GM23338 (cell line): Measurements from ENCODE around the gene JAZF1. TPM values are rescaled to one million over a fixed set of nuclear protein-coding genes. Genes with fewer than 3 reads are reported as not detected.

Experiments used
- ATAC-seq: fragments of 200-7000 bp; cut with Tn5 transposase; 3 replicates; pipeline ENCODE4 v1.9.1; 2020
- DNase-seq: peaks from one replicate; pipeline ENCODE4 v3.0.0-alpha.2; 2015; ENCODE audit warnings: low spot score
- H2AFZ ChIP-seq: fragments of 200-600 bp; sonication (generic); 2 replicates; pipeline ENCODE4 v1.8.0; 2016; ENCODE audit warnings: antibody characterized with exemption, mild to moderate bottlenecking, moderate library complexity
- H3F3A ChIP-seq: fragments of 200-600 bp; sonication (generic); replicated peaks from 2 replicates; pipeline ENCODE4 v1.8.0; 2017; ENCODE audit warnings: antibody characterized with exemption, mixed run types, low read depth
- H3K27ac ChIP-seq: fragments of 200-600 bp; sonication (generic); 2 replicates; pipeline ENCODE4 v1.6.1; 2016; ENCODE audit warnings: low read depth
- H3K27me3 ChIP-seq: fragments of 200-600 bp; sonication (generic); 2 replicates; pipeline ENCODE4 v1.8.0; 2016; ENCODE audit warnings: mild to moderate bottlenecking, mixed run types, moderate library complexity; ENCODE audit not compliant: insufficient read depth
- H3K36me3 ChIP-seq: fragments of 200-600 bp; sonication (generic); 2 replicates; pipeline ENCODE4 v1.8.0; 2016; ENCODE audit warnings: mild to moderate bottlenecking; ENCODE audit not compliant: insufficient read depth
- H3K4me1 ChIP-seq: fragments of 200-600 bp; sonication (generic); 2 replicates; pipeline ENCODE4 v1.8.0; 2016; ENCODE audit warnings: mild to moderate bottlenecking, moderate library complexity; ENCODE audit not compliant: insufficient read depth
- H3K4me2 ChIP-seq: fragments of 200-600 bp; sonication (generic); 2 replicates; pipeline ENCODE4 v1.7.1; 2017; ENCODE audit warnings: mixed run types
- H3K4me3 ChIP-seq: fragments of 200-600 bp; sonication (generic); 2 replicates; pipeline ENCODE4 v1.6.1; 2016; ENCODE audit warnings: mixed run types
- H3K79me2 ChIP-seq: fragments of 200-600 bp; sonication (generic); replicated peaks from 2 replicates; pipeline ENCODE4 v1.8.0; 2017; ENCODE audit warnings: mild to moderate bottlenecking; ENCODE audit not compliant: insufficient read depth
- H3K9me2 ChIP-seq: fragments of 200-600 bp; sonication (generic); 2 replicates; pipeline ENCODE4 v1.8.0; 2017; ENCODE audit not compliant: insufficient read depth
- H4K20me1 ChIP-seq: fragments of 200-600 bp; sonication (generic); replicated peaks from 2 replicates; pipeline ENCODE4 v1.8.0; 2017; ENCODE audit warnings: mild to moderate bottlenecking; ENCODE audit not compliant: insufficient read depth
- H3K27ac Mint-ChIP-seq: 2 replicates; pipeline ENCODE4 v1.8.0; 2020; ENCODE audit warnings: inconsistent platforms, mild to moderate bottlenecking, moderate library complexity, mixed read lengths
- H3K27me3 Mint-ChIP-seq: 3 replicates; pipeline ENCODE4 v1.8.0; 2022; ENCODE audit warnings: low read depth, mild to moderate bottlenecking, moderate library complexity, mixed read lengths, inconsistent platforms; ENCODE audit not compliant: insufficient read depth, poor library complexity
- H3K36me3 Mint-ChIP-seq: 3 replicates; pipeline ENCODE4 v1.8.0; 2021; ENCODE audit warnings: low read depth, mild to moderate bottlenecking, inconsistent platforms, moderate library complexity, mixed read lengths
- H3K4me1 Mint-ChIP-seq: 3 replicates; pipeline ENCODE4 v1.8.0; 2020; ENCODE audit warnings: mild to moderate bottlenecking, inconsistent platforms, mixed read lengths
- H3K4me3 Mint-ChIP-seq: 3 replicates; pipeline ENCODE4 v1.8.0; 2021; ENCODE audit warnings: moderate library complexity, mild to moderate bottlenecking, inconsistent platforms, mixed read lengths
- H3K9me3 Mint-ChIP-seq: 3 replicates; pipeline ENCODE4 v1.8.0; 2020; ENCODE audit warnings: moderate library complexity, mild to moderate bottlenecking, inconsistent platforms, mixed read lengths
- CREB1 ChIP-seq: fragments of 250-450 bp; sonication (Bioruptor Pico); IDR thresholded peaks from 2 replicates; pipeline ENCODE4 v1.5.0; 2020; ENCODE audit warnings: low read depth, mild to moderate bottlenecking, moderate library complexity
- CTCF ChIP-seq, 2 experiments: fragments of 200-600 bp in 1 of 2; sonication (generic) in 1 of 2; conservative IDR thresholded peaks; 2 replicates each; pipeline versions ENCODE4 v1.5.1 to v1.6.1; 2016 to 2017; ENCODE audit warnings: antibody characterized with exemption in 2 of 2, low read depth in 2 of 2, mild to moderate bottlenecking in 2 of 2, moderate library complexity in 1 of 2
- ETS1 ChIP-seq: IDR thresholded peaks from 2 replicates; pipeline ENCODE4 v1.6.1; 2016; ENCODE audit warnings: antibody characterized with exemption
- EZH2 ChIP-seq: fragments of 200-600 bp; sonication (generic); IDR thresholded peaks from one replicate; pipeline ENCODE4 v1.8.0; 2017; ENCODE audit warnings: antibody characterized with exemption, mild to moderate bottlenecking, low read depth; ENCODE audit not compliant: unreplicated experiment
- EZH2phosphoT487 ChIP-seq: fragments of 200-600 bp; sonication (generic); IDR thresholded peaks from one replicate; pipeline ENCODE4 v1.8.1; 2018; ENCODE audit warnings: antibody characterized with exemption; ENCODE audit not compliant: unreplicated experiment
- JUNB ChIP-seq: IDR thresholded peaks from one replicate; pipeline ENCODE4 v1.6.1; 2016; ENCODE audit warnings: antibody characterized with exemption; ENCODE audit not compliant: unreplicated experiment
- NANOG ChIP-seq: IDR thresholded peaks from 2 replicates; pipeline ENCODE4 v1.6.1; 2016; ENCODE audit warnings: antibody characterized with exemption, borderline replicate concordance
- POLR2AphosphoS5 ChIP-seq: IDR thresholded peaks from 2 replicates; pipeline ENCODE4 v1.6.1; 2016; ENCODE audit warnings: antibody characterized with exemption, low read depth
- STAT1 ChIP-seq: IDR thresholded peaks from one replicate; pipeline ENCODE4 v1.6.1; 2016; ENCODE audit warnings: antibody characterized with exemption; ENCODE audit not compliant: unreplicated experiment
- ZNF114 ChIP-seq: fragments of 250-450 bp; sonication (Bioruptor Pico); IDR thresholded peaks from 2 replicates; pipeline ENCODE4 v1.5.0; 2020; ENCODE audit warnings: mild to moderate bottlenecking, moderate library complexity
- ZNF331 ChIP-seq: fragments of 250-450 bp; sonication (Bioruptor Pico); IDR thresholded peaks from 2 replicates; pipeline ENCODE4 v1.5.0; 2020; ENCODE audit warnings: low read depth, mild to moderate bottlenecking, moderate library complexity
- ZNF462 ChIP-seq: fragments of 250-450 bp; sonication (Bioruptor Pico); IDR thresholded peaks from 2 replicates; pipeline ENCODE4 v1.5.0; 2020; ENCODE audit warnings: mild to moderate bottlenecking, moderate library complexity
- polyA plus RNA-seq: library from polyadenylated mRNA; unstranded; fragments of >200 nt; fragmentation: Nextera tagmentation; extraction: Ambion mirVana; gene quantifications from 2 replicates; pipeline ENCODE4 v1.2.1, GENCODE V29; 2016
- total RNA-seq: library from RNA; depleted of rRNA; stranded (reverse); fragments of >200 nt; shearing (Covaris generic); gene quantifications from 2 replicates; pipeline ENCODE4 v1.2.3, GENCODE V29; 2014

JAZF1 gene
- total and polyA plus RNA-seq, 2 experiments from 2014 or later: 12.2 to 22.2 TPM

- TF ChIP-seq CTCF (conservative IDR thresholded peaks at IDR 0.05; ENCODE audit: low read depth in 2 of 2): no peak
- TF ChIP-seq STAT1: no peak
- TF ChIP-seq POLR2AphosphoS5: no peak
- no peak for TF ChIP-seq EZH2phosphoT487
Observed at GRCh38 chr7:27861747-27862146, 318.8 kb downstream of the JAZF1 start (continued).

- Histone ChIP-seq H2AFZ (no peak overlapping the region), H3K27me3 (no peaks in the 10 kb centered on the region), H3K27ac (no peak overlapping the region), H3F3A (no peaks in the 10 kb centered on the region), H3K9me2 (no peaks in the 10 kb centered on the region), H3K36me3 (no peaks in the 10 kb centered on the region), H3K4me2 (no peak overlapping the region), H3K79me2 (no peaks in the 10 kb centered on the region), H4K20me1 (no peaks in the 10 kb centered on the region), H3K4me3 (no peak overlapping the region), H3K4me1 (0 out of 2 replicates have a peak, but pooled peaks cover 4% of the 10 kb centered on the region)
- Mint-ChIP-seq H3K4me3 (no peak overlapping the region), H3K9me3 (peaks cover 8% of the 10 kb centered on the region; the same call in 2 of the 3 replicates), H3K36me3 (peaks cover 11% of the 10 kb centered on the region), H3K27ac (no peak overlapping the region), H3K27me3 (peaks cover 2% of the 10 kb centered on the region), H3K4me1 (peaks cover 3% of the 10 kb centered on the region; the same call in 2 of the 3 replicates)
- DNase-seq: no peak
- ATAC-seq: no peak
- TF ChIP-seq CTCF (conservative IDR thresholded peaks at IDR 0.05; ENCODE audit: low read depth in 2 of 2) (no peak), CREB1 (CRISPR knock-in tag) (no peak), EZH2phosphoT487 (no peak), ZNF114 (CRISPR knock-in tag) (no peak), JUNB (no peak), NANOG (no peak), ZNF331 (CRISPR knock-in tag) (no peak), ZNF462 (CRISPR knock-in tag) (no peak), STAT1 (no peak), POLR2AphosphoS5 (no peak), EZH2 (no peak), ETS1 (no peak)
Observed at GRCh38 chr7:27860800-27861199, 319.8 kb downstream of the JAZF1 start.
